ENCODE data around the gene NSMF.

Gene NSMF

GRCh38 chr9:137484551-137485315 lies 25.6 kb upstream of the NSMF start:
- no peak for ATAC-seq
- no peak overlapping the region for H3K4me3 Mint-ChIP-seq
- peaks cover 13% of the 10 kb centered on the region for H3K4me1 Mint-ChIP-seq
- no peaks in the 10 kb centered on the region for H3K27me3 Mint-ChIP-seq
- DNase-seq = no peak
- H3K27ac Mint-ChIP-seq = no peak overlapping the region
- no peaks in the 10 kb centered on the region for H3K9me3 Mint-ChIP-seq

DNA sequence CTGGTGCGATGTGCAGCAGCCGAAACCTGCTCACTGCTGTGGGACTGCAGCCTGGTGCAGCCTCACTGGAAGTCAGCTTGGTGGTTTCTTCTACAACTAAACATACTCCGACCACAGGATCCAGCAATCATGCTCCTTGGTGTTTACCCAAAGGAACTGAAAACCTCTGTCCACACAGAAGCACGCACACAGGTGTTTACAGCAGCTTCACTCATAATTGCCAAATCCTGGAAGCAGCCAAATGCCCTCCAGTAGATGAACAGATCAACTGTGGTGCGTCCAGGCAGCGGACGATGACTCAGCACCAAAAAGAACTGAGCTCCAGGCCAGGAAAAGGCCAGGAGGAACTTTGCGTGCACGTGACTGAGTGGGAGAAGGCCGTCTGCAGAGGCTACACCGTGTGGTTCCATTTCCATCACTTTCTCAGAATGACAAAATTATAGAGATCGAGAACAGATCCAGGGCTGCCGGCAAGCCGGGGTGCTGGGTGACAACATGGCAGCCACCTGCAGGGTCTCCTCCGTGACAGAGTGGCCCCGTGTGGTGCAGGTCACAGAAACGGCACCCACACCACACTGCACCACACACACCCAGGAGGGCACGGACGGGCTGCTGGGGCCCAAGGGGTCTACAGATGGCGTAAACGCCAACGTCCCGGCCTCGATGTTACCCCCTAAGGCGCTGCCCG lies 23.1 kb upstream of the NSMF start:
- peak; percentile 75 for ATAC-seq
- H3K4me1 Mint-ChIP-seq = peaks cover 13% of the 10 kb centered on the region
- H3K4me3 Mint-ChIP-seq = no peak overlapping the region
- peak in 1 of 2 donors; percentile 25 for DNase-seq
- no peak overlapping the region for H3K27ac Mint-ChIP-seq
- no peaks in the 10 kb centered on the region for H3K9me3 Mint-ChIP-seq
- no peaks in the 10 kb centered on the region for H3K27me3 Mint-ChIP-seq

GRCh38 chr9:137480686-137481683 lies 21.9 kb upstream of the NSMF start:
- DNase-seq (no peak), ATAC-seq (no peak)
- Mint-ChIP-seq H3K4me3 (no peak overlapping the region), H3K27me3 (no peaks in the 10 kb centered on the region), H3K9me3 (peaks cover 4 to 6% of the 10 kb centered on the region in 2 donors), H3K27ac (no peak overlapping the region), H3K4me1 (peaks cover 13% of the 10 kb centered on the region)

DNA sequence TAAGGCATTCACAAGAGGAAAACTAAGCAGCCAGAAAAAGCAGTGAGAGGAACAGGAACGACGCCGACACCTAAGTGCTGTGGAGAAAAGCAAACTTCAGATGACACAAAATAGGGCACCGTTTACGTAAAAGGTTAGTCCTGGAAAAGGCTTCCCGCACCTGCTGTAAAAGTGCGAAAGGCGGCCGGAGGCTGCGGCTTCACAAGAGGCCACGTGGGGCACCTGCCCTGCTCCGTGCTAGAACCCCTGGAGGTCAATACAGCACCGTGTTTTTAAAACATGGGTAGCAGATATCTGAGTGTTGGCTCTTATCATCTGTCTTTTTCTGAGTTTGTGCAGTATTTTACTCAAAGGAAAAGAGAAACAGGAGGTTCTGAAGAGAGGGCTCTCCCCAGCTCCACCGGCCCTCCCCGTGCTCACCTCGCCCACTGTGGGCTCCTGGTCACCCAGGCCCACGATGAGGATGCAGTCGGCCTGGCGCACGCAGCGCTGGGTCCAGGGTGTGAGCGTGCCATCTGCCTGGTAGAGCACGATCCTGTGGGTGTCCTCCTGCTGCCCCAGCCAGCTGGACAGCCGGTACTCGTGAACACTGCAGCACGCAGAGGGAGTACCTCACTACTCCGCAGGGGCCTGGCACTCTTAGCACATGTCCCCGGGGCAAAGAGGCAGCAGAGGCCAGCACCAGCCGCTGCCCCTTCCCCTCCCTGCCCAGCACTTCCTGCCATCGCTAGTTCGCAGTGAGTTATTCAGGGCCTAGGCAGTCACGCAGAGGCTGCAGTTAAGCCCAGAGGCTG lies 21.0 kb upstream of the NSMF start:
- Mint-ChIP-seq H3K9me3 (peaks cover 8 to 12% of the 10 kb centered on the region in 2 donors), H3K4me3 (no peak overlapping the region), H3K27ac (peak overlapping the region in 1 of 2 donors; percentile 35), H3K27me3 (no peaks in the 10 kb centered on the region), H3K4me1 (peaks cover 13% of the 10 kb centered on the region)
- ATAC-seq = no peak
- DNase-seq = no peak

DNA sequence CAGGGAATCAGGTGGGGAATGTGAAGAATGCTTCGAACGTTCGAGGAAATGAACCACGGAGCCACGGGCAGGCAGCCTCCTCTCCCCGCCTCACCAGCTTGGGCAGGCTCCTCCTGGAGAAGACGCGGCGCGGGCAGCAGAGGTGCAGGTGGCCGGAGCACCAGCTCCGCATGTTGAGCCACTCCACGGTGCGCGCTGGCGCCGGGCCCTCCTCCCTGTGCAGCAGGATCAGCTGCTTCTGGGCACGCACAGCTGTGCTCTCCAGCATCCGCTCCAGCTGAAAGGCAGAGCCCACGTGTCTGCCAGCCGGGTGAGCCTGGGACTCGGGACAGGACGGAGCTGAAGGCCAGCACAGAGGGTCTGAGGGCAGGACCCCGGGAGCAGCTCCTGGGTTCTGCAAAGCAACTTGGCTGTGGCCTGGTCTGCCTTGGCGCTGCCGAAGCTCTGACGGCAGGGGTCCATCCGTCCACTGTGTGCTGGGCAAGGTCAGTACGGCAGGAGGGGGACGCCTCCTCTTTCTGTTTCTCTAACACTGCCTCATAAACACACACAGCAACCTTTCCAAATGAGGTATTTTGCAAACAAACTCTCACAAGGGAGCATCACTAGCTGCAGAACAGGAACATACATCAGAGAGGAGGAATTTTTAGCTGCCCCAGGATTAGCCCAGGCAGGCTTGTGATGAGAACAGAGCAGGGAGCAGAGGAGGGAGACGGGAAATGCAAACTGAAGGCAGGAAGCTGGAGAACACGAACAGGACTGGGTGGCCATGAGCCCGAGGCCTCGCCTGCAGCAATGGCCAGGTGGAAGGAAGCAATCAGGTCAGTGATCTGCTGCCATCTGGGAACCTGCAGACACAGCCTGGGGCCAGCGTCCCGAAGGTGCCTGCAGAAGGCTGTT lies 20.1 kb upstream of the NSMF start:
- ATAC-seq (no peak), DNase-seq (no peak)
- Mint-ChIP-seq H3K4me3 (no peak overlapping the region), H3K9me3 (peaks cover 12 to 21% of the 10 kb centered on the region in 2 donors), H3K4me1 (peaks cover 13% of the 10 kb centered on the region), H3K27me3 (no peaks in the 10 kb centered on the region), H3K27ac (peak overlapping the region in 1 of 2 donors; percentile 35)

GRCh38 chr9:137478613-137478961 lies 19.5 kb upstream of the NSMF start:
- peaks cover 13% of the 10 kb centered on the region for H3K4me1 Mint-ChIP-seq
- H3K27ac Mint-ChIP-seq = no peak overlapping the region
- no peaks in the 10 kb centered on the region for H3K27me3 Mint-ChIP-seq
- H3K9me3 Mint-ChIP-seq = peaks cover 17 to 28% of the 10 kb centered on the region in 2 donors
- ATAC-seq (no peak), DNase-seq (no peak)
- H3K4me3 Mint-ChIP-seq = no peak overlapping the region

GRCh38 chr9:137477778-137478612 lies 18.9 kb upstream of the NSMF start:
- no peak overlapping the region for H3K4me3 Mint-ChIP-seq
- peaks cover 13% of the 10 kb centered on the region for H3K4me1 Mint-ChIP-seq
- no peak overlapping the region for H3K27ac Mint-ChIP-seq
- ATAC-seq = peak; percentile 32
- DNase-seq = no peak
- peaks cover 23 to 33% of the 10 kb centered on the region in 2 donors for H3K9me3 Mint-ChIP-seq
- no peaks in the 10 kb centered on the region for H3K27me3 Mint-ChIP-seq

DNA sequence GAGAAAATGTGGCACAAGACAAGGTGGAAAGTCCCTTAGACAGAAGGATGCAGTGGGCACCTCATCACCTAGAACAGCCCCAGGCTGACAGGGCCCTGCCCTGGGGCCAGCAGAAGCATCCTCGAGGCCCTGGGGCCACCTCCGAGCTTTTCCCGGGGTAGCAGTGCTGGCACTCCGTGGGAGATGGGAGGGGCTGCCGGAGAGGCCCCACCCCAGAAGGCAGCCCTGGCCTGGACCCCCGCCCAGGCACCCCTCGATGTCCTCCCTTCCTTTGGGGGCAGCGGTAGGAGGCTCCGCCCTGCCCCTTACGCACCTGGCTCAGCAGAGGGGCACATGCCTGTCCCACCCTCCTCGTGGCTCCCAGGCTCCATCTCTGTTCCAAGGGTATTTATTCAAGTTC lies 17.7 kb upstream of the NSMF start:
- H3K4me1 Mint-ChIP-seq = peaks cover 8% of the 10 kb centered on the region
- no peak overlapping the region for H3K27ac Mint-ChIP-seq
- H3K27me3 Mint-ChIP-seq = no peaks in the 10 kb centered on the region
- H3K9me3 Mint-ChIP-seq = peaks cover 26 to 38% of the 10 kb centered on the region in 2 donors
- ATAC-seq (no peak), DNase-seq (no peak)
- no peak overlapping the region for H3K4me3 Mint-ChIP-seq

DNA sequence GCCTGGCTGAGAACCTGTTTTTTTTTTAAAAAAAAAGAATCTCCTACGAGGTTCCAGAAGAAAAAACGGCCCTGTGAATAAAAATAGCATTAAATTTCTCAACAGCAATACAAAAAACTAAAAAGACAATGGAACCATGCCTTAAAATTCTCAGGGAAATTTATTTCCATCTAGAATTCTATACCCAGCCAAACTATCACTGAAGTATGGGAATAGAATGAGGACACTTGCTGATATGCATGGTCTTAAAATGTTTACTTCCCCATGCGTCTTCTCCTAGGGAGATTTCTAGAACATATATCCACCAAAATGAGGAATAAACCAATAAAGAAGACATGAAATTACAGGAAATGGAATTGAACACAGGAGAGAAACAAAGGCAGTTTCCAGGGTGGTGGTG lies 16.5 kb upstream of the NSMF start:
- Mint-ChIP-seq H3K9me3 (peaks cover 26 to 38% of the 10 kb centered on the region in 2 donors), H3K4me1 (peaks cover 4% of the 10 kb centered on the region), H3K27me3 (no peaks in the 10 kb centered on the region), H3K27ac (no peak overlapping the region), H3K4me3 (no peak overlapping the region)
- no peak for DNase-seq
- ATAC-seq = no peak

- ATAC-seq = no peak
Measured at GRCh38 chr9:137474271-137474670, 15.1 kb upstream of the NSMF start.

DNA sequence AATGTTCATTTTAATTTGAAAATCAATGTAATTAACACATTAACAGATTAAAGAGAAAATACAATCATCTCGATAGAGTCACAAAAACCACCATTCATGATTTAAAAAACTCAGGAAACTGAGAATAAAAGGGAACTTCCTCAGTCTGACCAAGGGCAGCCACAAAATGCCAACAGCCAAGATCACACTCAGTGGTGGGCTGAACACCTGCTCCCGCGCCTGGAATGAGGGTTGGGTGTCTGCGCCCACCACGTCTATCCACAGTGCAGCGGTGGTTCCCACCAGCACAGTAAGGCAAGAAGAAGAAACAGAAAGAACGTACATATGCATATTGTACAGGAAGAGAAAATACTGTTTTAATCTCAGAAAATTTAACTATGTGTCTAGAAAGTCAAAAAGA lies 11.7 kb upstream of the NSMF start:
- peaks cover 23% of the 10 kb centered on the region for H3K4me1 Mint-ChIP-seq

More at GRCh38 chr9:137474271-137474670, 15.1 kb upstream of the NSMF start:
- no peak for DNase-seq
- Mint-ChIP-seq H3K27ac (no peak overlapping the region), H3K4me1 (peaks cover 18% of the 10 kb centered on the region), H3K27me3 (peaks cover 8% of the 10 kb centered on the region), H3K9me3 (peaks cover 26 to 38% of the 10 kb centered on the region in 2 donors), H3K4me3 (no peak overlapping the region)

GRCh38 chr9:137467896-137468295 lies 8.8 kb upstream of the NSMF start:
- H3K4me1 Mint-ChIP-seq = peaks cover 28% of the 10 kb centered on the region
- ATAC-seq = no peak
- peaks cover 30% of the 10 kb centered on the region for H3K27me3 Mint-ChIP-seq
- no peak overlapping the region for H3K27ac Mint-ChIP-seq
- H3K4me3 Mint-ChIP-seq = no peak overlapping the region
- H3K9me3 Mint-ChIP-seq = peaks cover 2 to 4% of the 10 kb centered on the region in 2 donors
- DNase-seq = no peak

More for the DNA sequence above, 11.7 kb upstream of the NSMF start:
- Mint-ChIP-seq H3K4me3 (peak overlapping the region in 1 of 2 donors; percentile 49), H3K27me3 (peaks cover 30% of the 10 kb centered on the region), H3K9me3 (peaks cover 20 to 31% of the 10 kb centered on the region in 2 donors), H3K27ac (no peak overlapping the region)
- DNase-seq = no peak
- ATAC-seq = peak; percentile 72

GRCh38 chr9:137467161-137467581 lies 8.0 kb upstream of the NSMF start:
- peaks cover 33% of the 10 kb centered on the region for H3K4me1 Mint-ChIP-seq
- no peak overlapping the region for H3K27ac Mint-ChIP-seq
- DNase-seq (no peak), ATAC-seq (no peak)
- H3K27me3 Mint-ChIP-seq = peaks cover 30% of the 10 kb centered on the region
- H3K9me3 Mint-ChIP-seq = no peaks in the 10 kb centered on the region
- no peak overlapping the region for H3K4me3 Mint-ChIP-seq

All from stimulated activated naive CD8-positive, alpha-beta T cell treated with anti-CD3 and anti-CD28 coated beads, Interleukin-15, amount 100 ng/mL, for 72 hours (primary cell).